Lower lobe of right lung (tissue), 2 donors: ENCODE measurements around the gene PLXNA2. TPM values are rescaled to one million over a fixed set of nuclear protein-coding genes. Genes with fewer than 3 reads are reported as not detected.
A peak's percentile ranks its signal among the peaks of the same experiment; 100 is the strongest.

Experiments used
- ATAC-seq, 2 donors: fragments of 200-7000 bp; cut with Tn5 transposase; one replicate each; pipeline ENCODE4 v1.9.1; 2020 to 2022; ENCODE audit warnings: mild to moderate bottlenecking in 2 of 2, moderate library complexity in 2 of 2
- DNase-seq: peaks from one replicate; pipeline ENCODE4 v3.0.0-alpha.2; 2020
- H3K27ac ChIP-seq: fragments of 200-600 bp; one replicate; pipeline ENCODE4 v1.8.0; 2022
- H3K27me3 ChIP-seq: fragments of 200-600 bp; one replicate; pipeline ENCODE4 v1.8.0; 2022; ENCODE audit warnings: low read depth
- H3K36me3 ChIP-seq: fragments of 200-600 bp; one replicate; pipeline ENCODE4 v1.8.0; 2022; ENCODE audit warnings: mild to moderate bottlenecking
- H3K4me1 ChIP-seq: fragments of 200-600 bp; one replicate; pipeline ENCODE4 v1.8.0; 2022
- H3K4me3 ChIP-seq: fragments of 200-600 bp; one replicate; pipeline ENCODE4 v1.8.0; 2022; ENCODE audit warnings: mild to moderate bottlenecking
- H3K9me3 ChIP-seq: fragments of 200-600 bp; one replicate; pipeline ENCODE4 v1.8.0; 2022
- CTCF ChIP-seq: fragments of 200-600 bp; IDR thresholded peaks from one replicate; pipeline ENCODE4 v1.8.0; 2022; ENCODE audit warnings: antibody characterized with exemption, mild to moderate bottlenecking
- intact Hi-C: fragments of 100-400 bp; cut with DNase I; formaldehyde crosslinking; loops from one replicate; pipeline ENCODE4 v1.11.0; 2022
- total RNA-seq: library from RNA; stranded (reverse); fragmentation: NEBNext Ultra II Directional; extraction: Animal tissue kit (Norgen Biotek cat#: 25700); gene quantifications from one replicate; pipeline ENCODE4 v1.2.1, GENCODE V29; 2021
- donor health status: DM: no; HTN: yes; CAD: no; lungs with severe emphysema.

Gene PLXNA2
- total RNA-seq, 1 donor from 2014 or later: 83.9 TPM

GRCh38 chr1:208077232-208078075 lies 166.7 kb downstream of the PLXNA2 start:
- no peak for ATAC-seq
- Histone ChIP-seq H3K36me3 (peaks cover 83% of the 10 kb centered on the region), H3K9me3 (no peaks in the 10 kb centered on the region), H3K27ac (peak overlapping the region; percentile 1), H3K4me1 (peaks cover 5% of the 10 kb centered on the region), H3K4me3 (no peak overlapping the region), H3K27me3 (no peaks in the 10 kb centered on the region)
- DNase-seq: no peak
- intact Hi-C loops: no loop called here
- TF ChIP-seq CTCF: no peak

- Histone ChIP-seq H3K27ac (no peak overlapping the region), H3K4me3 (no peak overlapping the region), H3K4me1 (peaks cover 5% of the 10 kb centered on the region), H3K36me3 (peaks cover 90% of the 10 kb centered on the region), H3K27me3 (no peaks in the 10 kb centered on the region), H3K9me3 (no peaks in the 10 kb centered on the region)
- intact Hi-C loops: no loop called here
- no peak for ATAC-seq
- no peak for DNase-seq
- no peak for TF ChIP-seq CTCF
These were observed 169.8 kb downstream of the PLXNA2 start for GRCh38 chr1:208074353-208074752.

GRCh38 chr1:208071435-208072031 lies 172.7 kb downstream of the PLXNA2 start:
- ATAC-seq (no peak), DNase-seq (no peak)
- Histone ChIP-seq H3K27ac (no peak overlapping the region), H3K4me3 (no peak overlapping the region), H3K27me3 (no peaks in the 10 kb centered on the region), H3K36me3 (peaks cover 91% of the 10 kb centered on the region), H3K4me1 (no peaks in the 10 kb centered on the region), H3K9me3 (no peaks in the 10 kb centered on the region)
- intact Hi-C loops: no loop called here
- TF ChIP-seq CTCF: no peak

- Histone ChIP-seq H3K4me3 (no peak overlapping the region), H3K9me3 (no peaks in the 10 kb centered on the region), H3K27ac (no peak overlapping the region), H3K36me3 (peaks cover 89% of the 10 kb centered on the region), H3K27me3 (no peaks in the 10 kb centered on the region), H3K4me1 (no peaks in the 10 kb centered on the region)
- ATAC-seq (no peak), DNase-seq (no peak)
- no peak for TF ChIP-seq CTCF
- intact Hi-C loops: no loop called here
These were observed 174.3 kb downstream of the PLXNA2 start for GRCh38 chr1:208069908-208070307.

GRCh38 chr1:208069317-208069716 lies 174.9 kb downstream of the PLXNA2 start:
- intact Hi-C loops: no loop called here
- Histone ChIP-seq H3K27me3 (no peaks in the 10 kb centered on the region), H3K36me3 (peaks cover 89% of the 10 kb centered on the region), H3K9me3 (no peaks in the 10 kb centered on the region), H3K4me1 (no peaks in the 10 kb centered on the region), H3K4me3 (no peak overlapping the region), H3K27ac (no peak overlapping the region)
- no peak for ATAC-seq
- no peak for TF ChIP-seq CTCF
- DNase-seq: no peak
